Measurements from ENCODE around the gene TMEM176A.

GRCh38 chr7:150806863-150807262, 6.3 kb downstream of the TMEM176A start:
- TF ChIP-seq POLR2A (IDR thresholded peaks at IDR 0.05) (no peak), CTCF (IDR thresholded peaks at IDR 0.05) (no peak)
